Measurements from ENCODE around the gene ZBED2.

DNA sequence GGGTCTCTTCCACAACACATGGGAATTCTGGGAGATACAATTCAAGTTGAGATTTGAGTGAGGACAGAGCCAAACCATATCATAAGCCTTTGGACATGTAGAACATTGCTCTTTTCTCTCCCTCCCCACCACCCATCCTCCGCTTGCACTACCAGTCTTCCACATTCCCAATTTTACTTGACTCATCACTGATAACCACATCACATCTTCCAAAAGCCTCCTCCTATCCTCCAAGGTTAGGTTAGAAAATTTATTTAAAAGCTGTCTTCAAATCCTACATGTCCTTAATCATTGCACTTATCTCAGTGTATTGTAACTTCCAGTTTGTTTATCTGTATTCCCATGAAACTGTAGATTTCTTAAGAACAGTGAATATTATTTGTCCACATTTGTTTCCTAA lies 10.4 kb downstream of the ZBED2 start:
- no peak for TF ChIP-seq FOXK2 (IDR thresholded peaks at IDR 0.05)
- no peak for TF ChIP-seq NFRKB (IDR thresholded peaks at IDR 0.05)
- TF ChIP-seq BHLHE40 (IDR thresholded peaks at IDR 0.05; ENCODE audit: borderline replicate concordance), result no peak
- no peak for TF ChIP-seq SUZ12 (IDR thresholded peaks at IDR 0.05)
- TF ChIP-seq ZNF384 (IDR thresholded peaks at IDR 0.05), result no peak

Measured in HEK293T (cell line).